ENCODE data around the gene GGTA1.
A peak's percentile ranks its signal among the peaks of the same experiment; 100 is the strongest.
"Not testable (repeated sequence)": the region's sequence is repeated elsewhere in the genome, so short reads cannot be mapped to it uniquely, and the experiment has no call there.

The GGTA1 gene

DNA sequence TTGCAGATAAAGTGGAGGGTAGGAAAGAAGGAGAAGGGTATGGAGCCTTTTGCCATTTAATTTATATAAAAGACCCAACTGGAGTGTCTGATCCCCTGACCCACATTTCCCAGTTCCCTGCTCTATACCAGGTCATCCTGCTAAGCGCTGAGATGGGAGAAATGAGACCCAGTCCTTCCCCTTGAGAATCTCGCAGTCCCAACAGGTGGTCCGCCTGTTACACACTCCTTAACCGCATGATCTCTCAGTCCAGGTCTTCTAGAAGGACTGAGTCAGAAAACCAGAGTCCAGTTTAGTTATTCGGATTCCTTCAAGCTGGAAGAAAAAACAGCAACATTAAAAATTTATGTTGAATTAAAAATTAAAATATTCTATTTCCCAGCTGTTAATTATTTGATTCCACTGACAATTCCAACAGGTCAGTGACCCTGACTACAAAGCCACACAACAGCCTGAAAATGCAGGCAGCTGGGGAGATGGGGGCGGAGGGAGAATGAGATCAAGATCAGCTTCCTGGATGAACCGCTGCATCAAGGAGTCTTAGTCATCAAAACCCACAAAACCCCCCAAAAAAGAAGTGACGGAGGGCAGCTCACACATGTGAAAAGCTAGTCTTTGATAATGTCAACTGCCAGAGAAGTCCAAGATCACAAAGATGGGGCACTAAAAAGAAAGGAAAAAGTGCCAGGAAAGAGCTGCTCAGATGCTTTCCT lies 44.0 kb downstream of the GGTA1 start:
- DNase-seq, result peak; percentile 36

DNA sequence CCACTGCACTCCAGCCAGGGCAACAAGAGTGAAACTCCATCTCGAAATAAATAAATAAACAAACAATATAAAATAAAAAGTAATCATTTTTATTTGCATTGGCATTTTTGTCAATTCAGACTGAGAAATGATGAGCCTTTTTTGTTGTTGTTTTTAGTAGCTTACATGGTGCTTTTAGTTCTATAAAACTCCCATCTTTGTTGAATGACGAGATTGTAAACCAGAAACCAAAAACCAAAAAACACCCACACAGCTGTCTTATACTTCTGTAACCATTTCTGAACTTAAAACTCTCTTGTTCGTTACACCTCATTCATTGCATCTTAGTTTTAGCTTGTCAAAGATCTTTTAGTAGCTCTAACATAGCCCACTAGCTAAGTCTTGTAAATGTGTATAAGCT lies 44.7 kb downstream of the GGTA1 start:
- no peak for DNase-seq

DNA sequence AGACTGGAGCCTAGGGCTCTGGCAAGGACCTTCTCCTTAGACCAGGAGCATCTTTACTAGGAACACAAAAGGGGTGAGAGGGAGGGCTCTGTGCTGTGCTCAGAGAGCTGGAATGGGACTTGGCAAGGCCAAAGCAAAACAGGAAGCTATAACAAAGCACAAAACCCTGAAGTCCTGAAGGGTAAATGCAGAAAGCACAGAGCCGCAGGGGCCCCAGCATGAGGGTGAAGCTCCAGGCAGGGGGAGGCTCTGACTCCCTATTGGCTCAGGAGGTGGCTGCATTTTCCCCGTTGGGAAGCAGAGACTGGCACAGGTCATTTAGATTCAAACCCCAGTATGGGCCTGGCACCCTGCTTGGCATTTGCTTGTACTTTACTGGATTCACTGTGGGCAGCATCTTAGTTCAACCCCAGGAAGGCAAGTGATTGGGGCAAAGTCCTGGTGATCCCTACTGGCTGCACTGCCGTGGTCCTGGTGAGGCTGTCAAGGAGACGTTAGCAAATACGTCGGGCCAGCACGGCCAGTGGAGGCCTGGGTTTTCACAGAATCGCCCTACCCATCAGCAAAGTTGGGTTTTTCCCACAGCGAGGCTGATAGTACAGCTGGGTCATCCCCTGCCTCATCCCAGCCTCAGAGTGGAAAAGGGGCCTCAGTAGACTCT lies 46.3 kb downstream of the GGTA1 start:
- DNase-seq, result no peak

DNA sequence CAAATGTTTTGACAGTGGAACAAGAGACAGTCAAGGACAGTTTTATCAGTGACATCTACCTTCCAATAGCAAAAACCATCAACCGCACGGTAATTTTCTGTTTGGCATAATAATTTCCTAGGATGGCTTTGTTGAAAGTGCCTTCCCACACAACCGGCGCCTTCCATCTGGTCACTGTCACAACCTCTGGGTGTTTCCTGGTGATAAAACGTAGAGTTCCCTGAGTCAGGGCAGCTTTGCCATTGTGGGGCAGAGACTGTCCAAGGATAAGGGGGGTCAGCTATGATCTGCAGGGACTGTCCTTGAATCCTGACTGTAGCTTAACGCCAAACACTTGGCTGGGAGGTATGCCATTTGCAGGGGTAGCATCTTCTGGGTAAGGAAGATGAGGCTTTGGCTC lies 47.6 kb downstream of the GGTA1 start:
- no peak for DNase-seq

DNA sequence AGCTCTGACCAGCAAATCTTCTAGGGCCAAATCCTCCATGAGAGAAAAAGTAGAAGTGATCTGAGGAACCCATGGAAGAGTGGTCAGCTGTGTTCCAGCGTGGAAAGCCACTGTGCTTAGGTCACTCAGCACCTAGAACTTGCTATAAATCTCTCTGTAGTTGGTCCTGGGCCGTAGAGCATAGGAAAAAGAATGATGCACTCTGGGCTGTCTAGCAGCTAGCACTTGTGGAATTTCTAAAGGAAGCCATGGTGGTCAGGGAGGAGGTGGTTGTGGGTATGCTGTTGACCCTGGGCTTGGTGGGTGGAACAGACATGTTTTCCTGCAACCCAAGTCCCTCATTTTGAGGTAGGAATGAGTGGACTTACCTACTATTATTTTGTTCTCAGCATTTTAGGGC lies 48.1 kb downstream of the GGTA1 start:
- DNase-seq, result no peak

DNA sequence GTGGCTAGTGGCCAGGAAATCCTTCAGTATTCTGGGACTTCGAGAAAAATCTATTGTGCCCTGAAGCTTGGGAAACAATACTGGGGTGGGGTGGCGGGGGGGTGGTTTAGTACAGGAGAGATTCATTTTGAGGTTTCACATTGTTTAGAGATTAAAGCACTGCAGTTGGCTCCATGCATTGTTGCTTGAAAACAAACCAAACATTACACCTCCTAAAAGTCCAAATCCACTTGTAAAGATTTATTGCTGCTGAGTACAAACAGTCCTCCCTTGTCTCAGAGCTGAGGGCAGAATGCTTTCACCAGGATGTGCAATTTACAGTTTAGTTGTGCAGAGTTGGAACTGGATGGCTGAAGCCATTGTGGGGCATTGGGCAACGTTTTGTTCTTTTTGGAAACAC lies 49.4 kb downstream of the GGTA1 start:
- no peak for DNase-seq

DNA sequence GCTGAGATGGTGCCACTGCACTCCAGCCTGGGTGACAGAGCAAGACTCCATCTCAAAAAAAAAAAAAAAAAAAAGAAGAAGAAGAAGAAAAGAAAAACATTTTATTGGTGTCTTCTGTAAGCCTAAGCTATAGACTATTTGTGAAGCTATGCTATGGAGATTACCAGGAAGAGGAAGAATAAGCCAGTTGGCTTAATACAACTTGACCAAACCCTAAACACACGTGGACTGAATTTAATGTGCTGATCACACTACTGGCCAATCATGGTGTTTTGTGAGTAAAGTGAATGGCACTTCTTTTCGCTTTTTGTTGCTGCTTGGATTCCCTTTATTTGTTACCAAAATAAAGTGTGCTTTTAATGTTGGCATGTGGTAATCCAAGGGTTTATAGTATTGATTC lies 49.9 kb downstream of the GGTA1 start:
- DNase-seq, result no peak

DNA sequence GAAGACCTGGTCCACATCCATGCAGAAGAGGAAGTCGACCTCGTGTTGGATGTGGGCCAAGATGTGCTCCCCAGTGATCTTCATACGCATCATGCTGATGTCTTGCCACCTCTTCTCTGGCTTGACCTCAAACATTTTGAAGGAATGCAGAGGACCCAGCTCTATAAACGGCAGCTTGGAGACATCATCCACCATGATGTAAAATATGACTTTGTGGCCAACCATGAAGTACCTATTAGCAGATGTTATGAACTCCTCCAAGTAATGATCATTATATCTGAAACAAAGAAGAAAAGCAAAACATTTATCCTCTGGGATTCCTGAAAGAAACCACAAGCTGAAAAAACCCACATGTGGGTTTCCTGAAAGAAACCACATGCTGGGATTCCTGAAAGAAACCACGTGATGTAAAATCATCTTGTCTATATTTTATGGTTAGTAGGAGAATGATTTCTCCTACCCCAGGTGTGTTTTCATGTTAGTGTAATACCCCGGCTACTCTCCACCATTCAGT lies 52.3 kb downstream of the GGTA1 start:
- DNase-seq, result no peak

DNA sequence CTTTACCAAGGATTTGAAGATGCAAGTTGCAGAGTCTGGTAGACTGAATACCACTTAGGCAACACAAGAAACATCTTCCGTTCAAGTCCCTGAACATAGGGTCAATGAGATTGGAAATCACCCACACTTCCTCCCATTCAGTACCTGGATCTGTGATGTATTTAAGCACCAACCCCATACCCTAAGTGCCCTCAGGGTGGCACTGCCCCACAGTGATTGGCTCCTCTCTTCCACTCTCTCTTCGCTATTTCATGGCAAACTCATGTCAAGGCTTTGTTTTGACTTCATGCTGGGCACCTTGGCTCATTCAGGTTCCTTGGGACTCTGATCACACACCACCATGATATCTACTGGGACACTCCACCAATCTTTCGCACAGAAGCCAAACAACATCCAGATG lies 53.7 kb downstream of the GGTA1 start:
- DNase-seq, result no peak

DNA sequence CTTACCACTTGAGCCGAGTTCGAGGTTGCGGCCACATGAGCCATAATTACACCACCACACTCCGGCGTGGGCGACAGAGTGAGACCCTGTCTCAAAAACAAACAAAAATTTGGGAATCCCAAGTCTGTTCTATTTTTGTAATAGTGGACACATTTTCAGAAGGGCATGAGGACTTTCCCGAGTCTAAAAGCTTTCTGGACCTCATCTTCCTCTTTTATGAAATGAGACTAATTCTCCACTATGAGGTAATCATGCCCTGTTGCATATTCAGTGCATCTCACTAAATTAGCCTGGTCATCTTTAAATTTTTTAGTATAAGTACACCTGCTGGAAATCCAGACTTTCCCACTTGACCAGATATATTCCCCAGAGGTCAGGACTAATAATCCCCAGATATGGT lies 55.7 kb downstream of the GGTA1 start:
- no peak for DNase-seq

DNA sequence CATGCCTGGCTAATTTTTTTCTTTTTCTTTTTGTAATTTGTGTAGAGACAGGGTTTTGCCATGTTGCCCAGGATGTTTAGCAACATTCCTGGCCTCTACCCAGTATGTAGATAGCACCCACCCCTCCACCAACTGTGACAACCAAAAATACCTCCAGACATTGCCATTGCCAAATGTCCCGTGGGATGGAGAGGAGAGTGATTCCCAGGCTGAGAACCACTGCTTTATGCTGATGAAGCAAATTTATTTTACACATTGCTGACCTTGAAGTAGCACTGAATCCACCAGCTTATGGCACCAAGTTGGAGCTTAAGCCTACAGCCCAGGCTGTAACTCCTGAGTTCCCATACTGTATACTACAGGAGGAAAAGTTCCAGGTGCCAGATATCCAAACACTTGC lies 58.5 kb downstream of the GGTA1 start:
- DNase-seq, result no peak

DNA sequence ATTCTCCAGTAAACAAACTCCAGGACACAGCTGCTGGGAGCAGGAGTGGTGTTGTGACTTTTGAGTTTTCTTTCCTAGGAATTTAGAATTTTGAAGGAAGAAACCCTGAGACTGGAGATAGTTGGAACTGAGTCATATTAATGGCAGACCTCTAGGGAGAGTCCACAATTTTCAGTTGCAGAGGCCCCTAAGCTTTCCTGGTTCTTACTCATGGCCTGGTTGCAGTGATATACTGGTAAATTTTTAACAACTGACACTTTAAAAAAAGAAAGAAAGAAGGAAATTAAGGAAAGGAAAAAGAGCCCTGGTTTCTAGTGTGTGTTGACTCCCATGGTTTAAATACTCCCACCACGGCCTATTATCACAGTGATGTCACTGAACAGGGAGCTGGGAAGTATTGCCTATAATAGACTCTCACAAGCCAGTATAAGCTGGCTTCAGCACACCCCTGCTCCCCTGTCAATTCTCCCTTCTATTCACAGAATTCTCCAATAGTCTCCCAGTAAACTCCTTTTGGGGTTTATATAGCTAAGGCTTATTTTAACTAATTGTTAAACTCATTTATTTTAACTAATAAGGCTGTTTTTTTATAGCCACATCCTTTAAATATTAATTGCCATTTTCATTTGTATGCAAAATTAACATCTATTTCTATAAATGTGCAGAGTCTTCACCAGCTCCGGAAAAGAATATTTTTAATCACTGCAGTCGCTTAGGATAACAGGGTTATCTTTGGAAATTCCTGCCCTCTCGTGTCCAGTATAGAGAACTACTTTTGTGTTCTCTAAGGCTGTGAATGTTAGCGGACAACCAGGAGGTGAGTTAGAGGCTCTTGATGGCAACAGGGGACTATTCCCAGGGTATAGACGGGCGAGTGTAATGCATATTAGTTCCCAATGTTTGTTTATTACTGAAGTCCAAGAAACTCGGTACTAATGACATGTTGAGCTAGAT lies 59.7 kb downstream of the GGTA1 start:
- no peak for DNase-seq

DNA sequence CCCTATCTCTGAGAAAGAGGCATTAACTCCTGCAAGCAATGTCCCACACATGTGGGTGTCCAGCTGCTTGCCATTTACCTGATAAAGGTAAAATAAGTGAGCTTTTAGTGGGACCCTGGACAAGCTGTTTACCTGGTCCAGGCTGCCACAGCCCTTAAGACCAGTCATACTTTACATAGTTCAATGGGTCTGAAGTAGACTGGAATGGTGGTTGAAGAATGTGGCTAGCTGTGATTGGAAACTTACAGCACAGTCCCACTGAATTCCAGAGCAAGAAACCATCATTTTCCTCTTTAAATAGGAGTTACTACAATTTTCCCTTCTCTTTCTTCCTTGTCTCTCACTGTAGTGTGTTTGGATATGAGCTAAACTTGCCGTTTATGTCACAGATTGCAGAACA lies 60.6 kb downstream of the GGTA1 start:
- no peak for DNase-seq

DNA sequence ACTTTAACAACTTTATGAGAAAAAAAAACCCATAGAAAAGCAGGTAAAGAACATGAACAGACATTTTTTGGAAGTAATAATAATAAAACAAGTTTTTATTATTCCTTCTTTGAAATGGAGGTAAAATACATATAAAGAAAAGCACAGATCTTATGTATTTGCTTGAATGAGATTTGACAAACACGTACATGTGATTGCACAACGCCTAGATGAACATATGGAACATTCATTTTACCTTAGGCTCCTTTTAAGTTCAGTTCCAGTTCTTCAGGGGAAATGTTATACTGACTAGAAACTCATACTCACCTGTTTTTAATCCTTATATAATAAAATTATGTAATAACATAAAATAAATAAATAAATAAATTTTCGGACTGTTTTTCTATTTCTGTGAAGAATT lies 61.8 kb downstream of the GGTA1 start:
- DNase-seq, result no peak

DNA sequence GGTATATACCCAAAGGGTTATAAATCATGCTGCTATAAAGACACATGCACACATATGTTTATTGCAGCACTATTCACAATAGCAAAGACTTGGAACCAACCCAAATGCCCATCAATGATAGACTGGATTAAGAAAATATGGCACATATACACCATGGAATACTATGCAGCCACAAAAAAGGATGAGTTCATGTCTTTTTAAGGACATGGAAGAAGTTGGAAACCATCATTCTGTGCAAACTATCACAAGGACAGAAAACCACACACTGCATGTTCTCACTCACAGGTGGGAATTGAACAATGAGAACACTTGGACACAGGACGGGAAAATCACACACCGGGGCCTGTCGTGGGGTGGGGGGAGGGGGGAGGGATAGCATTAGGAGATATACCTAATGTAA lies 62.6 kb downstream of the GGTA1 start:
- DNase-seq, result not testable (repeated sequence)

DNA sequence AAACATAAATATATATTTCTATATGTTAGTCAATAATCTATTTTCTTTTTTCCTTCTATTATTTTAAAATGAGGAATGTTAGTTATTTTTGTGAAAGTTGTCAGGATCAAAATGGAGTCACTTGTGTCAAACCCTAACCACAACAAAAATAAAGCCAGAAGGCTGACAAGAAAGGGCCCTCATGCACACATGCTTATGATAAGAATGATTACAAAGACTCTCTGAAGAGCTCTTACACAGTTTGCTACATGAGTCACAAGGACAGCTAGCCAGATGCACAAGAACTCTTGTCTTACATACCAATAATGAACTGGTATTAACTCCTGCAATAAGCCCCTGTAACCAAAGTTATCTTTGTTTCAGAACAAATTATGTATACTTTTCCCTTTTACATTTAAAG lies 64.7 kb downstream of the GGTA1 start:
- no peak for DNase-seq

DNA sequence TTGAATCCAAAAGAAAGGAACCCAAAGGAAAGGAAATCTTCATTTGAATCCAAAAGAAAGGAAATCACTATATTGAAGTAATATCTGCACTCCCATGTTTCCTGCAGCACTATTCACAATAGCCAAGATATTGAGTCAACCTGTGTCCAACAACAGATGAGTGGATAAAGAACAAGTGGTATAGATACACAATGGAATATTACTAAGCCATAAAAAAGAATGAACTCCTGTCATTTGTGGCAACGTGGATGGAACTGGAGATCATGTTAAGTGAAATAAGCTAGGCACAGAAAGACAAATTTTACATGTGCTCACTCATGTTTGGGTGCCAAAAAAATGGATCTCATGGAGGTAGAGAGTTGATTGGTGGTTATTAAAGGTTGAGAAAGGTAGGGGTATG lies 71.7 kb downstream of the GGTA1 start:
- DNase-seq, result no peak

DNA sequence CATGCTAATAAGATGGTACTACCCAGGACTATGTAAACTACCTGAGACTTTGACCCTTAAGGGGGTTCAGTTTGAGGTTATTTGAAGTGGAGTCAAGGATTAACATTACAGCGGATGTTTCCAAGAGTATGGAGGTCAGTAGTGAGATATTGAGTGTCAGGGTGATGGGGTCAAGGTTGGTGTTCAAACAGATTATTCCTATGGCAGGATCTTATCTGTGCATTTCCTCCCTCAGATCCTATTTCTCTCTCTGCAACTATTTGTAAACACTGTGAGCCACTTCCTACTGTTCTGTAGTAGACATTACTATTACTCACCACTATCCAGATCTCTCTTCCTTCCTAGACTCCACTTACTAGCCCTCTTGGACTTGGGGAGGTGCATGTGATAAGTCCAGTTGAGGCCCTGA lies 75.6 kb downstream of the GGTA1 start:
- DNase-seq, result no peak

DNA sequence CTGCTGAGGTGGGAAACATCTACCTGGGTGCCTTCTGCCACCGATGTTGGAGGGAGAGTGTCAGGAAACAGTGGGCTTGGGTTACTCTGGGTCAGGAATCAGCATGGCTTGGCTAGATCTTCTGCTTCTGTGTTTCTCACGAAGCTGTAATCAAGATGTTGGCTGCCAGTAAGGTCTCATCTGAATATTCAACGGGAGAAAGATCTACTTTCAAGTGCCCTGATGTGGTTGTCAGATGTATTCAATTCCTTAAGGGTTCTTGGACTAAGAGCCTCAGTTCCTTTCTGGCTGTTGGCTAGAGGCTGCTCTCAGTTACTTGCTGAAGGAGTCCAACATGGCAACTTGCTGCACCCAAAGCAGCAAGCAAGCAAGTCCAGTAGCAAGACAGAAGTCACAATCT lies 87.7 kb downstream of the GGTA1 start:
- DNase-seq, result no peak

DNA sequence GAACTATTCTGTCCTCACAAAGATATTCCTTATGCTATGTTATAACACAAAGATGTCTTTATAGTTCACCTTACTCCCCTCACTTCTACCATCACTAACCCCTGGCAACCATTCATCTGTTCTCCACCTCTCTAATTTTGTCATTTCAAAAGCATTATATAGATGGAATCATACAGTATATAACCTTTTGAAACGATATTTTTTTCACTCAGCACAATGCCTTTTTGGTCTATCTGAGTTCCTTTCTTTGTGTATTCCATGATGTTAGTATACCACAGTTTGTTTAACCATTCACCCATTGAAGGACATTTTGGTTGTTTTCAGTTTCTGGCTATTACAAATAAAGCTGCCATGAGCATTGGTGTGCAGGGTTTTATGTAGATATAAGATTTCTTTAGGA lies 93.7 kb downstream of the GGTA1 start:
- no peak for DNase-seq
